K562 (cell line): ENCODE results near the gene TUBA4B. TPM values are rescaled to one million over a fixed set of nuclear protein-coding genes. Genes with fewer than 3 reads are reported as not detected.

ENCODE experiments used
- BHLHE40 ChIP-seq: IDR thresholded peaks from 2 replicates; pipeline ENCODE4 v1.6.1; 2011; ENCODE audit warnings: low read length, improper control_type of control experiment
- CEBPG ChIP-seq, 3 experiments: fragments of 200-800 bp in 1 of 3; sonication (Bioruptor generic) in 1 of 3; sonication (generic) in 1 of 3; formaldehyde crosslinking in 1 of 3; IDR thresholded peaks in 2 of 3; conservative IDR thresholded peaks in 1 of 3; 2 replicates each; pipeline versions ENCODE4 v1.6.1 to v1.8.0; 2016 to 2022; ENCODE audit warnings: missing compliant biosample characterization in 2 of 3, missing genetic modification characterization in 2 of 3, mild to moderate bottlenecking in 1 of 3, missing genetic modification reagents in 1 of 3
- ETS2 ChIP-seq: IDR thresholded peaks from 2 replicates; pipeline ENCODE4 v1.6.1; 2016; ENCODE audit warnings: borderline replicate concordance, missing genetic modification characterization, mild to moderate bottlenecking, moderate library complexity, missing compliant biosample characterization; ENCODE audit not compliant: poor library complexity, severe bottlenecking
- NR1H2 ChIP-seq: sonication (generic); formaldehyde crosslinking; IDR thresholded peaks from 2 replicates; pipeline ENCODE4 v1.4.0; 2020; ENCODE audit warnings: mild to moderate bottlenecking, missing genetic modification reagents
- POLR2H ChIP-seq: IDR thresholded peaks from 2 replicates; pipeline ENCODE4 v1.6.1; 2016; ENCODE audit warnings: missing genetic modification characterization, low read depth, mild to moderate bottlenecking, control low read depth, missing compliant biosample characterization, moderate library complexity
- SP1 ChIP-seq: sonication (generic); formaldehyde crosslinking; IDR thresholded peaks from 2 replicates; pipeline ENCODE4 v1.8.1; 2022; ENCODE audit warnings: mild to moderate bottlenecking, missing genetic modification reagents
- TSC22D4 ChIP-seq: fragments of 450-650 bp; IDR thresholded peaks from 2 replicates; pipeline ENCODE4 v1.6.1; 2016; ENCODE audit warnings: missing genetic modification characterization, missing biosample characterization, control low read depth
- ZNF311 ChIP-seq: fragments of 250-450 bp; sonication (Bioruptor Pico); IDR thresholded peaks from 2 replicates; pipeline ENCODE4 v1.4.0; 2020; ENCODE audit warnings: mild to moderate bottlenecking, moderate library complexity
- ZNF408 ChIP-seq: fragments of 250-450 bp; sonication (Bioruptor Pico); IDR thresholded peaks from 2 replicates; pipeline ENCODE4 v1.4.0; 2020; ENCODE audit warnings: low read depth, mild to moderate bottlenecking, moderate library complexity
- ZNF444 ChIP-seq: fragments of 250-450 bp; sonication (Bioruptor Pico); IDR thresholded peaks from 2 replicates; pipeline ENCODE4 v1.4.0; 2020; ENCODE audit warnings: mild to moderate bottlenecking, moderate library complexity
- ZNF785 ChIP-seq: fragments of 250-450 bp; sonication (Bioruptor Pico); IDR thresholded peaks from 2 replicates; pipeline ENCODE4 v1.4.0; 2020; ENCODE audit warnings: mild to moderate bottlenecking
- polyA plus RNA-seq, 8 experiments: library from polyadenylated mRNA; depleted of rRNA in 4 of 8; stranded (reverse) in 5 of 8; unstranded in 3 of 8; fragments of >200 nt; fragmentation: Nextera tagmentation in 2 of 8; fragmentation: Illumina TruSeq in 1 of 8; extraction: Ambion mirVana in 2 of 8; extraction: Trizol in 1 of 8; gene quantifications; 2 replicates each; pipeline versions ENCODE4 v1.2.1 to v1.2.3, GENCODE V29; 2011 to 2014; ENCODE audit warnings: inconsistent platforms in 1 of 8, missing spikeins in 1 of 8
- total RNA-seq, 7 experiments: library from RNA; depleted of rRNA in 6 of 7; stranded (reverse); fragments of >200 nt in 6 of 7; fragmentation: Illumina TruSeq in 2 of 7; extraction: Trizol in 2 of 7; gene quantifications; 2 replicates each; pipeline versions ENCODE4 v1.2.1 to v1.2.3, GENCODE V29; 2011 to 2021; ENCODE audit warnings: low replicate concordance in 1 of 7
- TF ChIP-seq, protein P1 (sequence below), 2 experiments: IDR thresholded peaks; 2 replicates each; pipeline ENCODE4 v1.6.1; 2012; ENCODE audit warnings: improper control_type of control experiment in 2 of 2, low read depth in 2 of 2, low read length in 2 of 2, borderline replicate concordance in 1 of 2
- TF ChIP-seq, protein P2 (sequence below), 3 experiments: IDR thresholded peaks in 2 of 3; conservative IDR thresholded peaks in 1 of 3; 2 replicates each; pipeline ENCODE4 v1.5.1; 2011 to 2012; ENCODE audit warnings: low read length in 3 of 3, mild to moderate bottlenecking in 3 of 3, control low read depth in 2 of 3, improper control_type of control experiment in 1 of 3, inconsistent platforms in 1 of 3, low read depth in 1 of 3, mixed read lengths in 1 of 3, moderate library complexity in 1 of 3; ENCODE audit not compliant: insufficient read depth in 2 of 3
- TF ChIP-seq, protein P3 (sequence below), 2 experiments: fragments of 450-650 bp; IDR thresholded peaks; 2 replicates each; pipeline ENCODE4 v1.6.1; 2016
- TF ChIP-seq, protein P4 (sequence below): sonication (generic); formaldehyde crosslinking; IDR thresholded peaks from 2 replicates; pipeline ENCODE4 v1.8.1; 2023; ENCODE audit warnings: mild to moderate bottlenecking, missing genetic modification reagents
- TF ChIP-seq, protein P5 (sequence below): fragments of 250-450 bp; sonication (Bioruptor Pico); IDR thresholded peaks from 2 replicates; pipeline ENCODE4 v1.8.0; 2022; ENCODE audit warnings: moderate library complexity, mild to moderate bottlenecking, inconsistent platforms

The TUBA4B gene
- total and polyA plus RNA-seq, 9 of the 15 experiments (the other 6 are each of a cell fraction or from before 2014, with no cell fraction given), result 0.04 TPM; not detected in 8

DNA sequence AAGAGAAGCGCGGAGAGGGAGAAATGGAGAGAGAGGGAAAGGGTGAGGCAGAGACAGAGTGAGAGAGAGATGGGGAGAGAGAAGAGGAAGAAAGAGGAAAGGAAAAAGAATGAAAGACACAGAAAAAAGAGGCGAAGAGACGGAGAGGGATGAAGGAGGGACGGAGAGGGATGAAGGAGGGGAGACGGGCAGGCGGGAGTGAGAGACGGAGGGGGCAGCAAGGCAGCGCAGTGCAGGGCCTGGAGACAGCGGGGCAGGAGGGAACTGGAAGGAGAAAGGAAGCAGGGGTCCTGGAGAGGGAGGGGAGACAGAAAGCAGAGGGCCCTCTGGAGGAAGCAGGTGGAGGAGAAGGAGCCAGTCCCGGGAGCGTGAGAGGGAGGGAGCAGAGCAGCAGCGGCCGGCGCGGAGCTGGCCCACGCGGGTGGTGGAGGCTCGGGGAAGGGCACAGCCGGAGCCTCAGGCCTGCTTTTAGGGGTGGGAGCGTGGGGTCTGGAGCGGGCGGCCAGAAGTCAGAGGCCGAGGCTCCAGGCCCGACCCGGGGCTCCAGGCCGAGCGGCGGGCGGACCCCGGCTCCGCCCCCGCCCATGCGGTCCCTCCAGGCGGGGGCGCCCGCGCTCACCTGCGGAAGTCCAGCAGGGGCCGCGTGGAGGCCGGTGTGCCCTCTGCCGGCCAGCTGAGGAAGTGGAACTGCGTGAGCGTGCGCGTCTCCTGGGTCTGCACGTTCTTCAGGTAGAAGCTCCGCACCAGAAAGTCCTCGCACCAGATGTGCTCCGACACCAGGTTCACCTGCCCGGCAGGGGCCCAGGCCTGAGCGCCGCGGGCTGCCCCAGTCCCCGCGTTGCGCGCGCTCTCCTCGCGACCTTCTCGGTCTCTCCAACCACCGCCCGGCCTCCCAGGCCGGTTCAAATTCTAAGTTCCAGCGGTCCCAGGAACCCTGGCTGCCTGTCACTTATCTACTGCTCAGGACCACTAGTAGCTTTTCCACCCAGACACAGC lies 41.6 kb downstream of the TUBA4B start (continued):
- TF ChIP-seq CEBPG (CRISPR knock-in tag; IDR thresholded peaks at IDR 0.05) (no peak), CEBPG (tag; conservative IDR thresholded peaks at IDR 0.05 in 1 of 2, IDR thresholded peaks at IDR 0.05 in 1 of 2) (no peak), ZNF311 (CRISPR knock-in tag) (no peak), POLR2H (tag) (no peak), NR1H2 (no peak), ETS2 (no peak), ZNF785 (no peak), TSC22D4 (tag) (no peak), ZNF444 (CRISPR knock-in tag) (no peak), ZNF408 (CRISPR knock-in tag) (no peak), BHLHE40 (peak; percentile 79), SP1 (CRISPR knock-in tag) (0 out of 2 replicates have a peak, but pooled peaks have one; percentile 28)
- TF ChIP-seq, protein P1, sequence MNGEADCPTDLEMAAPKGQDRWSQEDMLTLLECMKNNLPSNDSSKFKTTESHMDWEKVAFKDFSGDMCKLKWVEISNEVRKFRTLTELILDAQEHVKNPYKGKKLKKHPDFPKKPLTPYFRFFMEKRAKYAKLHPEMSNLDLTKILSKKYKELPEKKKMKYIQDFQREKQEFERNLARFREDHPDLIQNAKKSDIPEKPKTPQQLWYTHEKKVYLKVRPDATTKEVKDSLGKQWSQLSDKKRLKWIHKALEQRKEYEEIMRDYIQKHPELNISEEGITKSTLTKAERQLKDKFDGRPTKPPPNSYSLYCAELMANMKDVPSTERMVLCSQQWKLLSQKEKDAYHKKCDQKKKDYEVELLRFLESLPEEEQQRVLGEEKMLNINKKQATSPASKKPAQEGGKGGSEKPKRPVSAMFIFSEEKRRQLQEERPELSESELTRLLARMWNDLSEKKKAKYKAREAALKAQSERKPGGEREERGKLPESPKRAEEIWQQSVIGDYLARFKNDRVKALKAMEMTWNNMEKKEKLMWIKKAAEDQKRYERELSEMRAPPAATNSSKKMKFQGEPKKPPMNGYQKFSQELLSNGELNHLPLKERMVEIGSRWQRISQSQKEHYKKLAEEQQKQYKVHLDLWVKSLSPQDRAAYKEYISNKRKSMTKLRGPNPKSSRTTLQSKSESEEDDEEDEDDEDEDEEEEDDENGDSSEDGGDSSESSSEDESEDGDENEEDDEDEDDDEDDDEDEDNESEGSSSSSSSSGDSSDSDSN (IDR thresholded peaks at IDR 0.05; ENCODE audit: borderline replicate concordance in 1 of 2, low read depth in 2 of 2, low read length in 2 of 2), result peak; percentile 54 to 83; a peak in 2 of 4 replicates
- TF ChIP-seq, protein P2, sequence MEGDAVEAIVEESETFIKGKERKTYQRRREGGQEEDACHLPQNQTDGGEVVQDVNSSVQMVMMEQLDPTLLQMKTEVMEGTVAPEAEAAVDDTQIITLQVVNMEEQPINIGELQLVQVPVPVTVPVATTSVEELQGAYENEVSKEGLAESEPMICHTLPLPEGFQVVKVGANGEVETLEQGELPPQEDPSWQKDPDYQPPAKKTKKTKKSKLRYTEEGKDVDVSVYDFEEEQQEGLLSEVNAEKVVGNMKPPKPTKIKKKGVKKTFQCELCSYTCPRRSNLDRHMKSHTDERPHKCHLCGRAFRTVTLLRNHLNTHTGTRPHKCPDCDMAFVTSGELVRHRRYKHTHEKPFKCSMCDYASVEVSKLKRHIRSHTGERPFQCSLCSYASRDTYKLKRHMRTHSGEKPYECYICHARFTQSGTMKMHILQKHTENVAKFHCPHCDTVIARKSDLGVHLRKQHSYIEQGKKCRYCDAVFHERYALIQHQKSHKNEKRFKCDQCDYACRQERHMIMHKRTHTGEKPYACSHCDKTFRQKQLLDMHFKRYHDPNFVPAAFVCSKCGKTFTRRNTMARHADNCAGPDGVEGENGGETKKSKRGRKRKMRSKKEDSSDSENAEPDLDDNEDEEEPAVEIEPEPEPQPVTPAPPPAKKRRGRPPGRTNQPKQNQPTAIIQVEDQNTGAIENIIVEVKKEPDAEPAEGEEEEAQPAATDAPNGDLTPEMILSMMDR (IDR thresholded peaks at IDR 0.05 in 2 of 3, conservative IDR thresholded peaks at IDR 0.05 in 1 of 3; ENCODE audit: insufficient read depth in 2 of 3, low read depth in 1 of 3, low read length in 3 of 3), result peak; percentile 93 to 99 (median 98)
- TF ChIP-seq, protein P3, sequence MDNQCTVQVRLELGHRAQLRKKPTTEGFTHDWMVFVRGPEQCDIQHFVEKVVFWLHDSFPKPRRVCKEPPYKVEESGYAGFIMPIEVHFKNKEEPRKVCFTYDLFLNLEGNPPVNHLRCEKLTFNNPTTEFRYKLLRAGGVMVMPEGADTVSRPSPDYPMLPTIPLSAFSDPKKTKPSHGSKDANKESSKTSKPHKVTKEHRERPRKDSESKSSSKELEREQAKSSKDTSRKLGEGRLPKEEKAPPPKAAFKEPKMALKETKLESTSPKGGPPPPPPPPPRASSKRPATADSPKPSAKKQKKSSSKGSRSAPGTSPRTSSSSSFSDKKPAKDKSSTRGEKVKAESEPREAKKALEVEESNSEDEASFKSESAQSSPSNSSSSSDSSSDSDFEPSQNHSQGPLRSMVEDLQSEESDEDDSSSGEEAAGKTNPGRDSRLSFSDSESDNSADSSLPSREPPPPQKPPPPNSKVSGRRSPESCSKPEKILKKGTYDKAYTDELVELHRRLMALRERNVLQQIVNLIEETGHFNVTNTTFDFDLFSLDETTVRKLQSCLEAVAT (IDR thresholded peaks at IDR 0.05), result peak in 1 of 2 experiments; percentile 57; a peak in 1 of 4 replicates
- TF ChIP-seq, protein P4, sequence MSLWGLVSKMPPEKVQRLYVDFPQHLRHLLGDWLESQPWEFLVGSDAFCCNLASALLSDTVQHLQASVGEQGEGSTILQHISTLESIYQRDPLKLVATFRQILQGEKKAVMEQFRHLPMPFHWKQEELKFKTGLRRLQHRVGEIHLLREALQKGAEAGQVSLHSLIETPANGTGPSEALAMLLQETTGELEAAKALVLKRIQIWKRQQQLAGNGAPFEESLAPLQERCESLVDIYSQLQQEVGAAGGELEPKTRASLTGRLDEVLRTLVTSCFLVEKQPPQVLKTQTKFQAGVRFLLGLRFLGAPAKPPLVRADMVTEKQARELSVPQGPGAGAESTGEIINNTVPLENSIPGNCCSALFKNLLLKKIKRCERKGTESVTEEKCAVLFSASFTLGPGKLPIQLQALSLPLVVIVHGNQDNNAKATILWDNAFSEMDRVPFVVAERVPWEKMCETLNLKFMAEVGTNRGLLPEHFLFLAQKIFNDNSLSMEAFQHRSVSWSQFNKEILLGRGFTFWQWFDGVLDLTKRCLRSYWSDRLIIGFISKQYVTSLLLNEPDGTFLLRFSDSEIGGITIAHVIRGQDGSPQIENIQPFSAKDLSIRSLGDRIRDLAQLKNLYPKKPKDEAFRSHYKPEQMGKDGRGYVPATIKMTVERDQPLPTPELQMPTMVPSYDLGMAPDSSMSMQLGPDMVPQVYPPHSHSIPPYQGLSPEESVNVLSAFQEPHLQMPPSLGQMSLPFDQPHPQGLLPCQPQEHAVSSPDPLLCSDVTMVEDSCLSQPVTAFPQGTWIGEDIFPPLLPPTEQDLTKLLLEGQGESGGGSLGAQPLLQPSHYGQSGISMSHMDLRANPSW (CRISPR knock-in tag), result no peak
- TF ChIP-seq, protein P5, sequence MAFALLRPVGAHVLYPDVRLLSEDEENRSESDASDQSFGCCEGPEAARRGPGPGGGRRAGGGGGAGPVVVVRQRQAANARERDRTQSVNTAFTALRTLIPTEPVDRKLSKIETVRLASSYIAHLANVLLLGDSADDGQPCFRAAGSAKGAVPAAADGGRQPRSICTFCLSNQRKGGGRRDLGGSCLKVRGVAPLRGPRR (CRISPR knock-in tag), result no peak
